Gastrocnemius medialis (tissue), 4 donors: ENCODE measurements around the gene JAML. TPM values are rescaled to one million over a fixed set of nuclear protein-coding genes. Genes with fewer than 3 reads are reported as not detected.

ENCODE experiments used
- ATAC-seq, 2 donors: fragments of 150-250 bp; one replicate each; pipeline ENCODE4 v1.9.1; 2016
- DNase-seq, 2 donors: peaks; one replicate each; pipeline ENCODE4 v3.0.0-alpha.2; 2019
- H3K27ac ChIP-seq, 4 donors: fragments of 200-600 bp; sonication (generic); 1 replicate in 1 of 4; 2 replicates in 3 of 4; pipeline ENCODE4 v1.5.1; 2016 to 2018; ENCODE audit warnings: mild to moderate bottlenecking in 2 of 4, moderate library complexity in 1 of 4
- H3K27me3 ChIP-seq, 3 donors: fragments of 200-600 bp; sonication (generic) in 2 of 3; 1 replicate in 1 of 3; 2 replicates in 2 of 3; pipeline versions ENCODE4 v1.5.1 to v1.6.0; 2016 to 2019; ENCODE audit warnings: mild to moderate bottlenecking in 1 of 3, moderate library complexity in 1 of 3
- H3K36me3 ChIP-seq, 2 donors: fragments of 200-600 bp; sonication (generic) in 1 of 2; one replicate each; pipeline ENCODE4 v1.5.1; 2017 to 2018
- H3K4me1 ChIP-seq, 2 donors: fragments of 200-600 bp; sonication (generic) in 1 of 2; one replicate each; pipeline ENCODE4 v1.5.1; 2016 to 2017; ENCODE audit warnings: mild to moderate bottlenecking in 2 of 2
- H3K4me3 ChIP-seq, 4 donors: fragments of 200-600 bp; sonication (generic) in 3 of 4; 1 replicate in 1 of 4; 2 replicates in 3 of 4; pipeline ENCODE4 v1.5.1; 2016 to 2019; ENCODE audit warnings: mild to moderate bottlenecking in 2 of 4
- H3K9me3 ChIP-seq, 3 donors: fragments of 200-600 bp; sonication (generic) in 2 of 3; 1 replicate in 1 of 3; 2 replicates in 2 of 3; pipeline ENCODE4 v1.5.1; 2016 to 2019
- POLR2A ChIP-seq, 2 donors: fragments of 450-650 bp; IDR thresholded peaks; one replicate each; pipeline ENCODE4 v1.6.1; 2017; ENCODE audit warnings: antibody characterized with exemption in 2 of 2, mild to moderate bottlenecking in 2 of 2, moderate library complexity in 2 of 2
- in situ Hi-C, 4 donors: fragments of 200-750 bp; cut with MboI; loops; one replicate each; pipeline versions ENCODE4 v1.15.0 to v1.8.0; 2017; ENCODE audit warnings: low sequenced_read_pairs in 4 of 4
- intact Hi-C: fragments of 100-400 bp; cut with DNase I; formaldehyde crosslinking; loops from one replicate; pipeline ENCODE4 v1.15.1; 2023; ENCODE audit warnings: low total_unique reads
- total RNA-seq, 4 donors: library from RNA; depleted of rRNA; stranded (reverse); fragments of >200 nt; gene quantifications; one replicate each; pipeline versions ENCODE4 v1.1.0 to v1.2.3, GENCODE V29; 2016
- TF ChIP-seq, protein P1 (sequence below), 5 experiments: fragments of 450-650 bp in 3 of 5; fragments of 200-600 bp in 2 of 5; sonication (generic) in 2 of 5; IDR thresholded peaks in 4 of 5; conservative IDR thresholded peaks in 1 of 5; 1 replicate in 4 of 5; 2 replicates in 1 of 5; pipeline ENCODE4 v1.5.1; 2016 to 2019; ENCODE audit warnings: antibody characterized with exemption in 5 of 5, mild to moderate bottlenecking in 3 of 5, moderate library complexity in 3 of 5

JAML gene
- total RNA-seq, 4 donors from 2014 or later = 0.82 to 1.2 (median 0.91) TPM; not detected in 1

DNA sequence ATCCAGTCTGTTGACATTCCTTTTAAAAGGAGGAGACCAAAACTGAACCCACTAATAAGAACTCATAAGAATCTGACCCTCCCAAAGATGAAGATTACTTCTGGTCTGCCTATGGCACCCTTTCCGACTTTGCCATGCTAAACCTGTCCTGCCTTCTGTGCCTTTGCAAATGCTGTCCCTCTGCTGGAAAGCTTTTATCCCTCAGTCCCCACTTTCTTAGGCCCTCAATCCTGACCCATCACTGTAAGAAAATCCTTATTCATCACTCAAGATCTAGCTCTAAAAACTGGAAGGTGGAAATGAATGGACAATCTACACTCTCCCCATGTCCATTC is 16.9 kb upstream of the JAML start:
- intact Hi-C loops = loop anchor here (5.0 kb wide), 1 partner anchor 36 kb away; no protein-coding TSS in a partner anchor
- in situ Hi-C loops = no loop called here
- no peak overlapping the region for H3K4me3 ChIP-seq
- H3K27ac ChIP-seq = peak overlapping the region in 3 of 4 donors; percentile 31 to 53 (median 51)
- peaks cover 0 to 4% (median 0%) of the 10 kb centered on the region in 3 donors for H3K27me3 ChIP-seq
- DNase-seq = no peak
- H3K9me3 ChIP-seq = no peaks in the 10 kb centered on the region
- ATAC-seq = no peak
- no peak for TF ChIP-seq POLR2A (IDR thresholded peaks at IDR 0.05)
- TF ChIP-seq, protein P1, sequence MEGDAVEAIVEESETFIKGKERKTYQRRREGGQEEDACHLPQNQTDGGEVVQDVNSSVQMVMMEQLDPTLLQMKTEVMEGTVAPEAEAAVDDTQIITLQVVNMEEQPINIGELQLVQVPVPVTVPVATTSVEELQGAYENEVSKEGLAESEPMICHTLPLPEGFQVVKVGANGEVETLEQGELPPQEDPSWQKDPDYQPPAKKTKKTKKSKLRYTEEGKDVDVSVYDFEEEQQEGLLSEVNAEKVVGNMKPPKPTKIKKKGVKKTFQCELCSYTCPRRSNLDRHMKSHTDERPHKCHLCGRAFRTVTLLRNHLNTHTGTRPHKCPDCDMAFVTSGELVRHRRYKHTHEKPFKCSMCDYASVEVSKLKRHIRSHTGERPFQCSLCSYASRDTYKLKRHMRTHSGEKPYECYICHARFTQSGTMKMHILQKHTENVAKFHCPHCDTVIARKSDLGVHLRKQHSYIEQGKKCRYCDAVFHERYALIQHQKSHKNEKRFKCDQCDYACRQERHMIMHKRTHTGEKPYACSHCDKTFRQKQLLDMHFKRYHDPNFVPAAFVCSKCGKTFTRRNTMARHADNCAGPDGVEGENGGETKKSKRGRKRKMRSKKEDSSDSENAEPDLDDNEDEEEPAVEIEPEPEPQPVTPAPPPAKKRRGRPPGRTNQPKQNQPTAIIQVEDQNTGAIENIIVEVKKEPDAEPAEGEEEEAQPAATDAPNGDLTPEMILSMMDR (IDR thresholded peaks at IDR 0.05 in 4 of 5, conservative IDR thresholded peaks at IDR 0.05 in 1 of 5) = no peak
- no peaks in the 10 kb centered on the region for H3K36me3 ChIP-seq
- H3K4me1 ChIP-seq = no peaks in the 10 kb centered on the region

DNA sequence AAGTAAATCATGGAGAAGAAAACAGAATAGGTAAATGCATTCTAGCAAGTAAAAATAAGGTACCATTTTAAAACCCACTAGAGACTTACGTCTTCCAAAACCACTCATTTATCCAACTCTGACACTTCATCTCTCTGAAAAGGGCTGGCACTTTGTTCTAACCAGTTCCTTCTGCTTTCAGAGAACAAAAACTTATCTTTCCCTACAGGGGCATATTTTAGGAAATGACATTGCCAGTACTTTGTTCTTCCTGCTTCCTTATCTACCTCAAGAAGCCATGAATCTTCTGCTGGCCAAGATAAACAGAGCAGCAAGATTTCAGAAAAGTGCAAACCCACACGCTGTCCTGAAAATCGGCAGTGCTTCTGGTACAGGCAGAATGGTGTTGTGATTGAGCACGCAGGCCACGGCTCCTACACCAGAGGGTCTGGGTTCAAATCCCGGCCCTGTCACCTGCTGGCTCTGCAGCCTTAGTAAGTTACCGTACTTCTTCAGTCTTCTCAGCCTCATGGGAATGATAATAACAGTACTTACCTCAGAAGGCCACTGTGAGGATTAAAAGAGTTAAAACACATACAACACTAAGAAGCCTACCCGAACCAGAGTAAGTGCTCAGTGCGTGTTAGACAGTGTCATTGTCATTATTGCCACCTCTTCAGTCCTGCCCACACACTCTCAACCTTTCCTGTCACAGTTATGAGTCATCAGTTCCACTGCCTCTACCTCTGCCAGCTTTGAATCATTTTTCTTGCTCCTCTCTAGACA is 16.4 kb upstream of the JAML start:
- Histone ChIP-seq H3K27ac (peak overlapping the region; percentile 25 to 54 (median 41)), H3K4me3 (no peak overlapping the region), H3K36me3 (no peaks in the 10 kb centered on the region), H3K9me3 (no peaks in the 10 kb centered on the region), H3K27me3 (peaks cover 0 to 4% (median 0%) of the 10 kb centered on the region in 3 donors), H3K4me1 (no peaks in the 10 kb centered on the region)
- intact Hi-C loops = loop anchor here (5.0 kb wide), 1 partner anchor 36 kb away; no protein-coding TSS in a partner anchor
- peak; percentile 58 to 62 for ATAC-seq
- in situ Hi-C loops = no loop called here
- DNase-seq = no peak
- TF ChIP-seq, protein P1 (IDR thresholded peaks at IDR 0.05 in 4 of 5, conservative IDR thresholded peaks at IDR 0.05 in 1 of 5) = no peak
- TF ChIP-seq POLR2A (IDR thresholded peaks at IDR 0.05) = no peak

DNA sequence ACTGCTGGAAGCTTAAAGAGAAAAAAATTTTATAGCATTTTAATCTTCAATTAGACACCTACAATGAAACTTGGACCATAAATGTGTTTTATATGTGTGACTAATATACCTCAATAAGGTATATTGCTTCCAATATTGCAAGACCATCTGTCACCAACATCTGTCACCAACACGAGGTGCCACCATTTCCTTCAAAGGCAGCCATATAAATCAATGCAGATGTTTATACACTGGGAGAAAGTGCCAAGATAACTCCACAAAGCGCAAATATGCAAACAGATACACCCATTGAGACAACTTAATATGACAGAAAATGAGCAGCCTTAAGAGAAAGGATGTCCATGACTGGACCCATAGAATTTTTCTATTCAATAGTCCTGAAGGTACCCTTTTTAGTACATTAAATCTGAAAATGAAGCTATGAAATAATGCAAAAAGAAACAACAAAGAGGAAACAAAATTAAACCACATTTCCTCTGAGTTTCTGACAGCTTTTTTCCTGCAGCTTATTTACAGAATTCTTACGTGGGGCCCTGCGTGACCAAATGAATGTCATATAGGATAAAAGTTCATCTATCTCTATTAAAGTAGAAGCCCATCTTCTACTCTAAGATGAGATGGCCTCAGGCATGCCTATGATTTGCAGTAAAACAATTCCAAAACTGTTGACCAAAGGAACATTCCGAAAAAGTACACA is 14.8 kb upstream of the JAML start:
- peak overlapping the region in 1 of 4 donors; percentile 51 for H3K27ac ChIP-seq
- TF ChIP-seq, protein P1 (IDR thresholded peaks at IDR 0.05 in 4 of 5, conservative IDR thresholded peaks at IDR 0.05 in 1 of 5) = no peak
- no peak for TF ChIP-seq POLR2A (IDR thresholded peaks at IDR 0.05)
- no peaks in the 10 kb centered on the region for H3K4me1 ChIP-seq
- in situ Hi-C loops (no loop called here), intact Hi-C loops (loop anchor here (5.0 kb wide), 1 partner anchor 38 kb away; no protein-coding TSS in a partner anchor)
- no peaks in the 10 kb centered on the region for H3K9me3 ChIP-seq
- no peak for DNase-seq
- H3K4me3 ChIP-seq = no peak overlapping the region
- H3K27me3 ChIP-seq = peaks cover 0 to 4% (median 0%) of the 10 kb centered on the region in 3 donors
- no peak for ATAC-seq
- H3K36me3 ChIP-seq = no peaks in the 10 kb centered on the region

DNA sequence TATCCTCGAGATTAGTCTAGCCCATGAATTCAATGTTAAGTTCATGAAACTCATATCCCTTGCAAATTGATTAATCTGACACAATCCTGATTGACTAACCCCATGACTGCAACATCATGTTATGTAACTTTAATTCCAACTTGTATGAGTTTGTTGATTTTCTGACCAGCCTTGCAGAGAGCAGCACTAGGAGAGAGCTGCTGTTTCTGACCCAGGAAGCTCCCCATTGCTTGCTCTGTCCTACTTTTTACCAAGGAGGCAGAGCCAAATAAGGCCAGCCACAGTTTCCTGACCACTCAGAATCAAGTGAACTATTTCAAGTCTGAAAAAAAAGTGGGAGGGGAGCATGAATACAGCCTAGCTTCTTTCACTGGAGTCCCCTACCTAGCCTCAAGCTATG is 14.1 kb upstream of the JAML start:
- no peaks in the 10 kb centered on the region for H3K9me3 ChIP-seq
- TF ChIP-seq, protein P1 (IDR thresholded peaks at IDR 0.05 in 4 of 5, conservative IDR thresholded peaks at IDR 0.05 in 1 of 5) = no peak
- TF ChIP-seq POLR2A (IDR thresholded peaks at IDR 0.05) = no peak
- H3K27me3 ChIP-seq = peaks cover 0 to 3% (median 0%) of the 10 kb centered on the region in 3 donors
- H3K36me3 ChIP-seq = no peaks in the 10 kb centered on the region
- DNase-seq (no peak), ATAC-seq (no peak)
- in situ Hi-C loops (no loop called here), intact Hi-C loops (no loop called here)
- no peak overlapping the region for H3K4me3 ChIP-seq
- H3K27ac ChIP-seq = no peak overlapping the region
- H3K4me1 ChIP-seq = no peaks in the 10 kb centered on the region
